Measurements from ENCODE around the gene DLL4. TPM values are rescaled to one million over a fixed set of nuclear protein-coding genes. Genes with fewer than 3 reads are reported as not detected.

DLL4 gene
- total and polyA plus RNA-seq, 4 donors, result 11.8 to 31.8 (median 17.1) TPM

GRCh38 chr15:40886586-40886985, 42.6 kb upstream of the DLL4 start:
- ATAC-seq (ENCODE audit: insufficient read depth, low FRiP score), result no peak

DNA sequence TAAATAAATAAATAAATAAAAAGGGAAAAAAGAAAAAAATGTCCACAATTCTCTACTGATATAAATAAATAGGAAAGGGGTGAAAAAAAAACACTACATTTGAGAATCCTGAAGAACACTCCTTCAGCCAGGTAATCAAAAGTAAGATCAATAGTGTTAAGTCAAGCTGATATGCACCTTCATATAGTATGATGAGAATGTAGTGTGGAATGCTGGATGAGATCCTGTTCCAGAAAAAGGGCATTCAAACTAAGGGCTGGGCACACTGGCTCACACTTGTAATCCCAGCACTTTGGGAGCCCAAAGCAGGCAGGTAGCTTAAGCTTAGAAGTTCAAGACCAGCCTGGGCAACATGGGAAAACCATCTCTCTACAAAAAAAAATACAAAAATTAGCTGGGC, 40.0 kb upstream of the DLL4 start:
- DNase-seq, result no peak
- no peaks in the 10 kb centered on the region for H3K9me3 ChIP-seq (ENCODE audit: control insufficient read depth in 4 of 4, insufficient read depth in 3 of 4, low read length in 3 of 4)
- H3K36me3 ChIP-seq (ENCODE audit: control insufficient read depth in 4 of 4, insufficient read depth in 4 of 4, low read length in 4 of 4), result no peaks in the 10 kb centered on the region
- no peak for ATAC-seq (ENCODE audit: insufficient read depth, low FRiP score)
- peaks cover 0 to 6% (median 0%) of the 10 kb centered on the region in 5 donors for H3K4me1 ChIP-seq (ENCODE audit: control insufficient read depth in 5 of 5, insufficient read depth in 5 of 5, low read length in 5 of 5)
- H3K4me3 ChIP-seq, result no peak overlapping the region
- no peaks in the 10 kb centered on the region for H3K27me3 ChIP-seq (ENCODE audit: control insufficient read depth in 3 of 3, insufficient read depth in 3 of 3, low read length in 2 of 3)
- H3K27ac ChIP-seq (ENCODE audit: low read depth in 1 of 2, low read length in 1 of 2), result no peak overlapping the region
- TF ChIP-seq, protein P1, sequence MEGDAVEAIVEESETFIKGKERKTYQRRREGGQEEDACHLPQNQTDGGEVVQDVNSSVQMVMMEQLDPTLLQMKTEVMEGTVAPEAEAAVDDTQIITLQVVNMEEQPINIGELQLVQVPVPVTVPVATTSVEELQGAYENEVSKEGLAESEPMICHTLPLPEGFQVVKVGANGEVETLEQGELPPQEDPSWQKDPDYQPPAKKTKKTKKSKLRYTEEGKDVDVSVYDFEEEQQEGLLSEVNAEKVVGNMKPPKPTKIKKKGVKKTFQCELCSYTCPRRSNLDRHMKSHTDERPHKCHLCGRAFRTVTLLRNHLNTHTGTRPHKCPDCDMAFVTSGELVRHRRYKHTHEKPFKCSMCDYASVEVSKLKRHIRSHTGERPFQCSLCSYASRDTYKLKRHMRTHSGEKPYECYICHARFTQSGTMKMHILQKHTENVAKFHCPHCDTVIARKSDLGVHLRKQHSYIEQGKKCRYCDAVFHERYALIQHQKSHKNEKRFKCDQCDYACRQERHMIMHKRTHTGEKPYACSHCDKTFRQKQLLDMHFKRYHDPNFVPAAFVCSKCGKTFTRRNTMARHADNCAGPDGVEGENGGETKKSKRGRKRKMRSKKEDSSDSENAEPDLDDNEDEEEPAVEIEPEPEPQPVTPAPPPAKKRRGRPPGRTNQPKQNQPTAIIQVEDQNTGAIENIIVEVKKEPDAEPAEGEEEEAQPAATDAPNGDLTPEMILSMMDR (IDR thresholded peaks at IDR 0.05; ENCODE audit: control extremely low read depth, extremely low read depth), result no peak
- H3K9ac ChIP-seq (ENCODE audit: insufficient read depth in 1 of 2, low read length in 2 of 2), result no peak overlapping the region

More at GRCh38 chr15:40886586-40886985, 42.6 kb upstream of the DLL4 start:
- Histone ChIP-seq H3K27ac (ENCODE audit: low read depth in 1 of 2, low read length in 1 of 2) (no peak overlapping the region), H3K4me3 (no peak overlapping the region), H3K9me3 (ENCODE audit: control insufficient read depth in 4 of 4, insufficient read depth in 3 of 4, low read length in 3 of 4) (peaks cover 0 to 3% (median 0%) of the 10 kb centered on the region in 4 donors), H3K4me1 (ENCODE audit: control insufficient read depth in 5 of 5, insufficient read depth in 5 of 5, low read length in 5 of 5) (no peaks in the 10 kb centered on the region), H3K36me3 (ENCODE audit: control insufficient read depth in 4 of 4, insufficient read depth in 4 of 4, low read length in 4 of 4) (no peaks in the 10 kb centered on the region), H3K27me3 (ENCODE audit: control insufficient read depth in 3 of 3, insufficient read depth in 3 of 3, low read length in 2 of 3) (no peaks in the 10 kb centered on the region), H3K9ac (ENCODE audit: insufficient read depth in 1 of 2, low read length in 2 of 2) (no peak overlapping the region)
- DNase-seq, result no peak
- WGBS, 2 donors, result 68 to 80% methylated on average over 1 of the region's 1 CpG
- TF ChIP-seq, protein P1 (IDR thresholded peaks at IDR 0.05; ENCODE audit: control extremely low read depth, extremely low read depth), result no peak

DNA sequence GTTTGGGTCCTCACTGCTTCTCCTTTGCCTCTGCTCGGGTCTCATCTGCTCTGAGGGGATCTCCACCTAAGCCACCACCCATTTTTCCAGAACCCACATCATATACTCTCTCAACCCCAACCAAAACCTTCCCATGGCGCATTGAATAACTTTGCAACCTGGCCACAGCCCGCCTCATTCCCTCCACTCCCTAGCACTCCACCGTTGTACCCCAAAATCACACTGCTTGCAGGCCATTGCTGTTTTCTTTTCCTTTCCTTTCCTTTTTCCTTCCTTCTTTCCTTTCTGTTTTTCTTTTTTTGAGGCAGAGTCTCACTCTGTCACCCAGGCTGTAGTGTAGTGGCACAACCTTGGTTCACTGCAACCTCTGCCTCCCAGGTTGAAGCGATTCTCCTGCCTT, 38.0 kb upstream of the DLL4 start:
- peaks cover 0 to 5% (median 3%) of the 10 kb centered on the region in 4 donors for H3K36me3 ChIP-seq (ENCODE audit: control insufficient read depth in 4 of 4, insufficient read depth in 4 of 4, low read length in 4 of 4)
- ATAC-seq (ENCODE audit: insufficient read depth, low FRiP score) (no peak), DNase-seq (no peak)
- H3K27ac ChIP-seq (ENCODE audit: low read depth in 1 of 2, low read length in 1 of 2), result no peak overlapping the region
- no peaks in the 10 kb centered on the region for H3K9me3 ChIP-seq (ENCODE audit: control insufficient read depth in 4 of 4, insufficient read depth in 3 of 4, low read length in 3 of 4)
- WGBS, 2 donors, result 88 to 91% methylated on average over 5 of the region's 5 CpGs
- H3K4me3 ChIP-seq, result no peak overlapping the region
- TF ChIP-seq, protein P1 (IDR thresholded peaks at IDR 0.05; ENCODE audit: control extremely low read depth, extremely low read depth), result no peak
- H3K4me1 ChIP-seq (ENCODE audit: control insufficient read depth in 5 of 5, insufficient read depth in 5 of 5, low read length in 5 of 5), result peaks cover 0 to 17% (median 6%) of the 10 kb centered on the region in 5 donors
- H3K27me3 ChIP-seq (ENCODE audit: control insufficient read depth in 3 of 3, insufficient read depth in 3 of 3, low read length in 2 of 3), result no peaks in the 10 kb centered on the region
- no peak overlapping the region for H3K9ac ChIP-seq (ENCODE audit: insufficient read depth in 1 of 2, low read length in 2 of 2)

All from lung (tissue), 12 donors.